Measurements from ENCODE around the gene APLP1.

DNA sequence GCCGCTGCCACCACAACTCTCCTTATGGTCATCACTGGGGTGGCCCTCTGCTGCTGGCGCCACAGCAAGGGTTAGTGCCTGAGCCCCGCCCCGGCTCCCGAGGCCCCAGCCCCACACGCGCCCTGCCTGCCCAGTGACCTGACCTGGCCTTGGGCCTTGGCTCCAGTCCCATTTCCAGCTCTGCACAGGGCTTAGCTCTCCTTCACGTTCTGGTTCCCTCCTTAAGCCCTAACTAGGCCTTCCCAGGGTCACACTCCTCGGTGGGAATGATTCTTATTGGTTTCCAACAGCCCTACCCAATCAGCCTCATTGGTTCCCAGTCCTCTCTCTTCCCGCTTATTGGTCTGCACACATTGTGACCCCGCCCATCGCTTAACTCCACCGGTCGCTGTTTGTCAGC lies 5.8 kb upstream of the APLP1 start:
- TF ChIP-seq, protein P1, sequence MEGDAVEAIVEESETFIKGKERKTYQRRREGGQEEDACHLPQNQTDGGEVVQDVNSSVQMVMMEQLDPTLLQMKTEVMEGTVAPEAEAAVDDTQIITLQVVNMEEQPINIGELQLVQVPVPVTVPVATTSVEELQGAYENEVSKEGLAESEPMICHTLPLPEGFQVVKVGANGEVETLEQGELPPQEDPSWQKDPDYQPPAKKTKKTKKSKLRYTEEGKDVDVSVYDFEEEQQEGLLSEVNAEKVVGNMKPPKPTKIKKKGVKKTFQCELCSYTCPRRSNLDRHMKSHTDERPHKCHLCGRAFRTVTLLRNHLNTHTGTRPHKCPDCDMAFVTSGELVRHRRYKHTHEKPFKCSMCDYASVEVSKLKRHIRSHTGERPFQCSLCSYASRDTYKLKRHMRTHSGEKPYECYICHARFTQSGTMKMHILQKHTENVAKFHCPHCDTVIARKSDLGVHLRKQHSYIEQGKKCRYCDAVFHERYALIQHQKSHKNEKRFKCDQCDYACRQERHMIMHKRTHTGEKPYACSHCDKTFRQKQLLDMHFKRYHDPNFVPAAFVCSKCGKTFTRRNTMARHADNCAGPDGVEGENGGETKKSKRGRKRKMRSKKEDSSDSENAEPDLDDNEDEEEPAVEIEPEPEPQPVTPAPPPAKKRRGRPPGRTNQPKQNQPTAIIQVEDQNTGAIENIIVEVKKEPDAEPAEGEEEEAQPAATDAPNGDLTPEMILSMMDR (conservative IDR thresholded peaks at IDR 0.05), result no peak
- TF ChIP-seq EZH2 (IDR thresholded peaks at IDR 0.05; ENCODE audit: low read depth), result no peak
